HG03354 (cell line): ENCODE data around the gene PPEF2.

Source experiments
- ATAC-seq: cut with Tn5 transposase; IDR thresholded peaks from one replicate; pipeline ENCODE4 v1.9.1; 2021; ENCODE audit warnings: mild to moderate bottlenecking; ENCODE audit not compliant: unreplicated experiment, poor library complexity, severe bottlenecking

Gene PPEF2

DNA sequence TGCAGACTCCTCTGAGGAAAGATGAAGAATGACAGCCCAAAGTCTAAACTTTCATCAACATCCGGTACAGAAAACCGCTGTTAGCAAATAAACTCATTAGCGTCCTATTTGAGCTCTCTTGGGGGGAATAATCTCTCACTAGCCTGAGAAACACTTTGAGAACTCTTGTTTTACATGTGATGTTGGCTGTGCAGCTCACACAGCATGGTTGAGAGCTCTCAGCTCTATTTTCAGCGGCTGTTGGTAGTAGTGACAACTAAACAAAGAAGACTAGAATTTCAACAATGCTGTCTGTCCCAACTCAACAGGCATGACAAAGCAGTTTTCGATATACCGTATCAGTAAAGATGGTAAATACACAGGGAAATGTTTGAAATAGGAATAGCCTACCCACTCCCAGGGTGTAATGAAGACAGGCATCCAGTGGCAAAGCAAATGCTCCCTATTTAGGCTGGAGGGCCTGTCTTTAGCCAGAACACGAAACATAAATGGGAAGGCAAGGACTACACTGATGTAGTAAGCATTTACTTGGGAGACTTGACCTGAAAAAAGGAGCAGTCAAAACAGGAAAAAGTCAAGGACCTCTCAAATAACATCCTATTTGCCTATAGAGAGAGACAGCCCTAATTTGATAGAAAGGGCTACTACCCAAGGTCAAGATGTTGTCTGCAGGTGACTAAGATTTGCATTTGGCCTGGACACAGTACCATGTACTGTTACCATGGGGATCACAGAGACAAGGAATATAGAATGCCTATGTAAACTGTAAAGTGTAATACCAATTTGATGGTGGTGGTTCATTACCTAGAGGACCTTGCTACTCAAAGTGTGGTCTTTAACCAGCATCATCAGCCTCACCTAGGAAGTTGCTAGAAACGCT is 60.4 kb downstream of the PPEF2 start:
- ATAC-seq = no peak

DNA sequence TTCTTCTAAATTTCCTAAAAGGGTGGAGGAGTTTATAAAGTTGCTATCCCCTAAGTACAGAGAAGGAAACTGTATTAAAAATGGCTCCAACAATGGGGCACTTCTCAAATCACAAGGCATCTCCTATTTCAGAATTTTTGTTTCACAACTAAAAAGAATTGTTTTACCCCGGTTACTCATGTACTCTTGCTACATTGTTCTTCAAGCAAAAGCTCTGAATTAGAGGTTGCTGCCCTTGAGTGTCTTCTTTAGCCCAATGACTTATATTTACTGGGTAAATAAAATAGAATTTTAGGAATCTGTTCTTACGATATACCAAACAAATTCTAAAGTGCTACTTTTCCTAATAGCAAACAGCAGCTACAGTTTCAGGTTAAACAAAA is 67.5 kb downstream of the PPEF2 start:
- no peak for ATAC-seq

DNA sequence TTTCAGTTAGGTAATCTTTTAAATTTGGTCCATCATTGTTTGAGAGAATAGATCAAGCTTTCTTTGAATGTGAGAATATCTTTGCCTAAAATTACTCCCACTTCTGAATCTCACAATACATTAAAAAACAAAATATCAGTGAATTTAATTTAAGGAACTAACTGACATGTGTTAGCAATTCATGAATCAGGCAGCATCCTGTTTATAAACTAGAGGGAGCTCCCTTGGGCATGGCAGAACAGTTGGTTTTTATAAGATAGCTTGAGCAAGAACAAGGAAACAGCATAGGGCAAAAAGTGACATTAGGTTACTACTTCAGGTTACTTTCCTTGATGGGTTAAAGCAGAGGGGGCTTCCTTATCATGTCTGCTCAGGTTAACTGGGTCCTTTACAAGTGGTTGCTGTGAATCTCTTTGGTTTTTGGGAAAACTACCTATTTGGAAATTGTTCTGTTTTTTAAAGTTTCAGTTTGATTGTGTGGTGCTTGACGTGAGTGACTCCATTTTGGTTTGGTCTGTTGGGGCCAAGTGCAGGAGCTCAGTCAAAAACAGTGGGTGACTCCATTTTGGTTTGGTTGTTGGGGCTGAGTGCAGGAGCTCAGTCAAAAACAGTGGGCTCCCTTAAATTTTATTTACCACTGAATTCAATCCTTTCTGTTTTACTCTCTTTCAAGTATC is 68.0 kb downstream of the PPEF2 start:
- ATAC-seq = no peak

DNA sequence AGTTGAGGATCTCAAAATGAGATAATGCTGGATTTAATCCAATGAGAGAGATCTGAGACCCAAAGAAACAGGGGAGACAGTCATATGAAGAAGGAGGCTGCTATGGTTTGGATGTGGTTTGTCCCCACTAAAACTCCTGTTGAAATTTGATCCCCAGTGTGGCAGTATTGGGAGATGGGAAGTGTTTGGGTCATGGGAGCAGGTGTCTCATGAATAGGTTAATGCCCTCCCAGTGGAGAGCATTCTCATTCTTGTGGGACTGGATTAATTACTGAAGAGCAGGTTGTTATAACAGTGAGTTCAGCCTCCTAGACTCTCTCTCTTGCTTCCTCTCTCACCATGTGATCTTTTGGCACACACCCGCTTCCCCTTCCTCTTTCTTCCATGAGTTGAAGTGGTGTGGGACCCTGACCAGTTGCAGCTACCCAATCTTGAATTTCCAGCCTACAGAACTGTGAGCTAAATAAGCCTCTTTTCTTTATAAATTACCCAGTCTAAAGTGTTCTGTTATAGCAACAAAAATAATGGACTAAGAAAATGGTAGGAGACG is 70.3 kb downstream of the PPEF2 start:
- no peak for ATAC-seq

DNA sequence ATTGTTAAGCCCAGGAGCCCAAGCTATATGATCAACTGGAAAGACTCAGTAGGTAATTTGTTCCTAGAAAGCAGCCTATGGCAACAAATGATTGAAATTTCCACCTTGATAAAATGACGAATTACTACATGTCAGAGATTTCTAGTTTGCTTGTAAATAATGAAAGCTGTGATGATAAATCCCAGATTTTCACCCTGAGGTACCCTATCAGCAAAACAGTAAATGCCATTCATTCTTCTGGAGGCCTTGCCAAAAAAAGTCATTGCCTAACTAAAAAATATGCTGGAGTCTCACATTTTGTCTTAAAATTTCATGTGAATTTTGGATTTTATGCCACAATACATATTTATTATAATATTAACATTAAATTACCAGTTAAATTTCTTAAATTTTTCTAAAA is 71.3 kb downstream of the PPEF2 start:
- ATAC-seq = no peak

DNA sequence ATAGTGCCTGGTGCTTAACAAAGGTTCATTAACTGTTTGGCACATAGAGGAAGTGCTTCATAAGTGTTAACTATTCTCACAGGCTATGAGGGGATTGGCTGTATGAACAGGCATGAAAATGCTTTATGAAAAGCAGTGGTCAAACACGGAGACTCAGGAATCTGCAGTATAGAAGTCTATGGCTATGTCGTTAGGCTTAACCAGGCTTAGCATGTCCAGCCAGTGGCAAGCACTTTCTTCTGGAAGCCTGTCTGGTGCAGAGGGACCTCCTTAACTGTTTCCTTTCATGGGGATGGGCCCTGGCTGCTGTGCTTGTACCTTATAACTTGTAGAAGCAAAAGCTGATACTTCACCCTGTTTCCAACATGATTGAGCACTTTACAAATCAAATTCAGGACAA is 78.4 kb downstream of the PPEF2 start:
- no peak for ATAC-seq

DNA sequence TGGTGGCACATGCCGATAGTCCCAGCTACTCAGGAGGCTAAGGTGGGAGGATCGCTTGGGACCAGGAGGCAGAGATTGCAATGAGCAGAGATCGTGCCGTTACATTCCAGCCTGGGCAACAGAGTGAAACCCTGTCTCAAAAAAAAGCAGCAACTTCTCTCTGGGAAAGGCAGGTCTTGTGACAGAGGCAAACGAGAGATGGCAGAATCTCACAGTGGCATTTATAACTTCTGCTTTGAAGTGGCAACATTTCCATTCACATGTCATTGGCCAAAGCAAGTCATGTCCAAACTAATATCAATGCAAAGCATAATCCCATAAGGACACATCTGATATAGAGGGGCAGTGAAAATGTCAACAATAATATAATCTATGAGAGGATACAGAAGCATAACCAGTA is 79.8 kb downstream of the PPEF2 start:
- no peak for ATAC-seq

DNA sequence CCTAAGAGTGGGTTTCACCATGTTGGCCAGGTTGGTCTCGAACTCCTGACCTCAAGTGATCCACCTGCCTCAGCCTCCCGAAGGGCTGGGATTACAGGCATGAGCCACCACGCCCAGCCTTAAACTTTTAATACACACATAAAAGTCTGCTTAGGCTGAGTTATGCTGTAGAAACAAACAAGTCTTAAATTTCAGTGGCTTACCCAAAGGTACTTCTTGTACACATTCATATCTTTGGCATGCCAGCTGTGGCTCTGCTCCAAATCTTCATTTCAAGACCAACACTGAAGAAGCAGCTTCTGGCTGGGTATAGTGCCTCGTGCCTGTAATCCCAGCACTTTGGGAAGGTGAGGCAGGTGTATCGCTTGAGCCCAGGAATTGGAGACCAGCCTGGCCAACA is 80.3 kb downstream of the PPEF2 start:
- ATAC-seq = no peak

DNA sequence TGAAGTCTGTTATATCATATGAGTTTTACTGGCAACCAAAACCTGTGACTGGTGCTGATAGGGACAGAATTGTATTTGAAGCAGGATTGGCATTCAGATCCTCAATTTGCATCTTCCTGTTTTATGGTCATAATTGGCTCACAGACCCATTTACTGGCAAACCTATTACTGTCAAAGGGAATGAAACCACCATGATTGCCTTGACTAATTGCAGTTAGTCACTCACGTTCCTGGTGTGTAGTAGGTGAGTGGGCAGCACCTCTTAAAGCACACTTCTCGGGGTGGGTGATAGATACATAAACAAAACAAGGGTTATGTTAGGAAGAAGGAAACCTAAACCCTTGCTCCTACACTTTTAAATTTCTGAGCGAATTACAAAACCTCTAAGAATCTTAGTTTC is 81.0 kb downstream of the PPEF2 start:
- ATAC-seq = no peak

DNA sequence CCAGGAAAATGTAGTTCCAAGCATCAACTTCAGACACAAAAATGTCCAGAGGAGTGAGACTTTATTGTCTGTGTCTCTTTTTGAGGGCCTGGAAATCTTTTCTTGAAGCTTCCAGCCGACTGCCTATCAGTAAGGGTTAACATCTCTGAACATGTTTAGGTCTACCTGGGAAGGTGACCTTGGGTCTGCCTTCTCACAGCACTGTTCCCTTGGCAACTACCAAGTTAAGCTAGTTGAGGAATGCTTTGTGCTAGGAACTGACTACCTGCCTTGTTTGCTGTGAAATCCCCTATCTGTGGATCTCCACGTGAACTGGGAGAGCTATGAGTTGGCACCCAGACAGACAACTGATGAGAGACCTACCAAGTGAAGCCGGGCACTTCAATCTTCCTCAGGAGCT is 81.6 kb downstream of the PPEF2 start:
- ATAC-seq = no peak

DNA sequence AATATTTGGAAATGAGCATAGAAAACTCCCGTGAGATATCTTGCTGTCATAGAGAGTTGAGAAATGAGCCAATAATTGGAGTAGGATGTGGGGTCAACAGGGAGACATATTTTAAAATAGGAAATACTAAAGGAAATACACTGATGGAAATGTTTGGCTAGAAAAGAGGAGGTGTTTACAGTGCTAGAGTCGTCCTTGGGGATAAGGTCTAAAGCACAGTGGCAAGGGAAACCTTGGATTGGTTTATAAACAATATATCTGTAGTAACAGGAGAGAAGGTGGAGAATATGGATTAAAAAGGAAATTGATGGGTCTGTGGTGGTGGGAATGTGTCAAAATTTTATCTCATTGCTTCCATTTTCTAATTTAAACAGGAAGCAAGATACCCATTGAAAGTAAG is 82.1 kb downstream of the PPEF2 start:
- ATAC-seq = no peak

DNA sequence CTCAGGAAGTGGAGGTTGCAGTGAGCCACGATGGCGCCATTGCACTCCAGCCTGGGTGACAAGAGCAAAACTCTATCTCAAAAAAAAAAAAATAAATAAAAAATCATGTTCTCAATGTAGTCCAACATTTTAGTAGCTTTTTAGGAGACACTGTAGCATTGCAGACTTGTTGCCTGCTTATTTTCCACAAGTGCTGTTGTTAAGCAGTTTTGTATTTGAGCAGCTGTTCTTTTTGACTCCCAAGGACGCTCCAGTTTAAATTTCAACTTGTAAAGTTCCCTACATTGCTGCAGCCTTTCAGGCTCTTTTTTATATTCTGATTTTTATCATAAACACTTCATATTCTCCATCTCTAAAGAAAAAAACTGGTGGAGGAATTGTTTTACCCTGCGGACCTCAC is 83.1 kb downstream of the PPEF2 start:
- ATAC-seq = no peak

DNA sequence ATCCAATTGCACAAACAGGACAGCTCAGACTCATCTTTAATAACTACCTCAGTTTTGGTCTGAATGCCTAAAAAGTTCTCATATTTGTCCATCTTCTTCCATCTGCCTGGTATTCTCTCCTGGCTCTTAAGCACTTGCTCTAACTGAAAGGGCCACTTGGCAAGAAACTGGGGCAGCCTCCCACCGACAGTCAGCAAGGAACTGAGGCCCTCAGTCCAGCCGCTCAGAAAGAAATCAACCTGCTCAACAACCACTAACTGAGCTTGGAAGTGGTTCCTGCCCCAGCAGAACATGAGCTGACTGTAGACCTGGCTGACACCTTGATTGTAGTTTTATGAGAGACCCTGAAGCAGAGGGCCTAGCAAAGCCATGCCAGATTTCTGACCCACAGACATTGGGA is 84.4 kb downstream of the PPEF2 start:
- no peak for ATAC-seq
